H1 (cell line): ENCODE data around the gene GPRASP1. TPM values are rescaled to one million over a fixed set of nuclear protein-coding genes. Genes with fewer than 3 reads are reported as not detected.

Source experiments
- CTCF ChIA-PET: fragments of 300-600 bp; sonication (Branson Sonifier 250); formaldehyde crosslinking; loops from one replicate; lab custom pipeline; 2021; ENCODE audit not compliant: partially characterized antibody; lab: Charles Lee
- POLR2A ChIA-PET: fragments of 300-600 bp; sonication (Branson Sonifier 250); formaldehyde crosslinking; loops from one replicate; lab custom pipeline; 2021; ENCODE audit warnings: inconsistent platforms; ENCODE audit not compliant: partially characterized antibody; lab: Charles Lee
- DNase-seq, 2 experiments: peaks; one replicate each; pipeline versions ENCODE4 v3.0.0 to v3.0.0-alpha.2; 2010 to 2022; ENCODE audit warnings: low spot score in 2 of 2, low read depth in 1 of 2, mixed read lengths in 1 of 2
- FAIRE-seq: peaks from 2 replicates; lab custom pipeline; 2011; peaks lifted over from hg19 to GRCh38; lab: Jason Lieb, UNC
- H2AFZ ChIP-seq: 2 replicates; pipeline ENCODE4 v1.8.1; 2012; ENCODE audit warnings: low read length, inconsistent platforms
- H2AK5ac ChIP-seq: 2 replicates; pipeline ENCODE4 v1.6.1; 2013; ENCODE audit warnings: low read depth, low read length
- H2BK120ac ChIP-seq: replicated peaks from 2 replicates; pipeline ENCODE3; 2013; ENCODE audit warnings: low read depth, low read length, inconsistent platforms
- H2BK12ac ChIP-seq: 2 replicates; pipeline ENCODE4 v1.6.1; 2013; ENCODE audit warnings: low read depth, low read length
- H2BK15ac ChIP-seq: 2 replicates; pipeline ENCODE4 v1.6.1; 2013; ENCODE audit warnings: low read length
- H2BK20ac ChIP-seq: 2 replicates; pipeline ENCODE4 v1.6.1; 2013; ENCODE audit warnings: low read length
- H2BK5ac ChIP-seq: 2 replicates; pipeline ENCODE4 v1.6.1; 2013; ENCODE audit warnings: low read depth, low read length
- H3K14ac ChIP-seq: 2 replicates; pipeline ENCODE4 v1.6.1; 2013; ENCODE audit warnings: inconsistent platforms; ENCODE audit not compliant: insufficient read length
- H3K18ac ChIP-seq: 2 replicates; pipeline ENCODE4 v1.6.1; 2013; ENCODE audit warnings: low read length; ENCODE audit errors: extremely low read depth
- H3K23ac ChIP-seq: 2 replicates; pipeline ENCODE4 v1.6.1; 2013; ENCODE audit warnings: inconsistent platforms; ENCODE audit not compliant: insufficient read length
- H3K23me2 ChIP-seq: 2 replicates; pipeline ENCODE4 v1.6.1; 2013; ENCODE audit warnings: low read depth, low read length
- H3K27ac ChIP-seq: 2 replicates; pipeline ENCODE4 v1.6.1; 2011; ENCODE audit warnings: low read depth, low read length, inconsistent platforms
- H3K27me3 ChIP-seq, 4 experiments: replicated peaks in 1 of 4; 1 replicate in 1 of 4; 2 replicates in 3 of 4; pipeline versions ENCODE4 v1.6.1 to v1.8.1; 2011 to 2013; ENCODE audit warnings: low read length in 3 of 4, mild to moderate bottlenecking in 3 of 4, inconsistent platforms in 2 of 4, mixed read lengths in 2 of 4, moderate library complexity in 1 of 4; ENCODE audit not compliant: control insufficient read depth in 3 of 4, insufficient read depth in 3 of 4; ENCODE audit errors: extremely low read depth in 1 of 4
- H3K36me3 ChIP-seq, 4 experiments: 2 replicates each; pipeline versions ENCODE4 v1.6.1 to v1.8.1; 2011 to 2013; ENCODE audit warnings: mild to moderate bottlenecking in 4 of 4, low read length in 3 of 4, moderate library complexity in 2 of 4, control low read depth in 1 of 4, inconsistent platforms in 1 of 4; ENCODE audit not compliant: insufficient read depth in 4 of 4, control insufficient read depth in 2 of 4
- H3K4ac ChIP-seq: replicated peaks from 2 replicates; pipeline ENCODE3; 2013; ENCODE audit warnings: low read length, low read depth, mixed read lengths, inconsistent platforms; ENCODE audit not compliant: insufficient read length
- H3K4me1 ChIP-seq, 4 experiments: replicated peaks in 1 of 4; 1 replicate in 1 of 4; 2 replicates in 3 of 4; pipeline versions ENCODE4 v1.6.1 to v1.8.1; 2011 to 2013; ENCODE audit warnings: low read length in 3 of 4, inconsistent platforms in 2 of 4, mixed read lengths in 1 of 4; ENCODE audit not compliant: insufficient read depth in 4 of 4, control insufficient read depth in 3 of 4
- H3K4me2 ChIP-seq, 2 experiments: 2 replicates each; pipeline versions ENCODE4 v1.6.1 to v1.8.1; 2011 to 2013; ENCODE audit warnings: low read depth in 2 of 2, low read length in 2 of 2, control low read depth in 1 of 2, inconsistent platforms in 1 of 2, mild to moderate bottlenecking in 1 of 2; ENCODE audit not compliant: insufficient read depth in 1 of 2
- H3K4me3 ChIP-seq, 4 experiments: fragments of 200-600, 300-600 bp in 1 of 4; sonication (generic), shearing (Covaris generic), sonication (Bioruptor Twin) in 1 of 4; 2 replicates each; pipeline versions ENCODE4 v1.5.1 to v1.8.1; 2011 to 2016; ENCODE audit warnings: low read length in 4 of 4, low read depth in 3 of 4, control low read depth in 2 of 4, inconsistent platforms in 2 of 4, mild to moderate bottlenecking in 2 of 4, mixed read lengths in 1 of 4, moderate library complexity in 1 of 4; ENCODE audit not compliant: insufficient read depth in 2 of 4; ENCODE audit errors: extremely low read depth in 1 of 4
- H3K56ac ChIP-seq: replicated peaks from 2 replicates; pipeline ENCODE3; 2013; ENCODE audit warnings: low read depth, mild to moderate bottlenecking, mixed read lengths, low read length, inconsistent platforms; ENCODE audit not compliant: insufficient read length
- H3K79me1 ChIP-seq: 2 replicates; pipeline ENCODE4 v1.6.1; 2013; ENCODE audit warnings: low read depth, low read length, control low read depth
- H3K79me2 ChIP-seq, 2 experiments: 2 replicates each; pipeline versions ENCODE4 v1.6.1 to v1.8.1; 2012 to 2013; ENCODE audit warnings: low read length in 2 of 2, mild to moderate bottlenecking in 2 of 2, inconsistent platforms in 1 of 2; ENCODE audit not compliant: insufficient read depth in 2 of 2, control insufficient read depth in 1 of 2
- H3K9ac ChIP-seq, 4 experiments: replicated peaks in 1 of 4; 1 replicate in 1 of 4; 2 replicates in 3 of 4; pipeline versions ENCODE4 v1.6.1 to v1.8.1; 2011 to 2013; ENCODE audit warnings: low read depth in 3 of 4, low read length in 3 of 4, control low read depth in 2 of 4, mild to moderate bottlenecking in 2 of 4, moderate library complexity in 2 of 4, inconsistent platforms in 1 of 4; ENCODE audit errors: extremely low read depth in 1 of 4
- H3K9me3 ChIP-seq, 2 experiments: 2 replicates each; pipeline versions ENCODE4 v1.6.1 to v1.8.1; 2012 to 2013; ENCODE audit warnings: mild to moderate bottlenecking in 2 of 2, moderate library complexity in 2 of 2, control low read depth in 1 of 2, inconsistent platforms in 1 of 2, low read depth in 1 of 2, low read length in 1 of 2, mixed read lengths in 1 of 2; ENCODE audit not compliant: insufficient read depth in 2 of 2
- H4K20me1 ChIP-seq, 2 experiments: replicated peaks in 1 of 2; 2 replicates each; pipeline versions ENCODE3 to v1.8.1; 2011 to 2013; ENCODE audit warnings: inconsistent platforms in 2 of 2, low read length in 2 of 2, mild to moderate bottlenecking in 1 of 2; ENCODE audit not compliant: insufficient read depth in 2 of 2, control insufficient read depth in 1 of 2
- H4K5ac ChIP-seq: 2 replicates; pipeline ENCODE4 v1.6.1; 2013; ENCODE audit warnings: low read length, low read depth, mixed read lengths, inconsistent platforms; ENCODE audit not compliant: insufficient read length
- H4K8ac ChIP-seq: 2 replicates; pipeline ENCODE4 v1.8.0; 2013; ENCODE audit warnings: mild to moderate bottlenecking, moderate library complexity, low read length, inconsistent platforms; ENCODE audit not compliant: insufficient read depth; ENCODE audit errors: extremely low read depth
- H4K91ac ChIP-seq: replicated peaks from 2 replicates; pipeline ENCODE3; 2013; ENCODE audit warnings: low read length, mixed read lengths, inconsistent platforms; ENCODE audit not compliant: insufficient read length
- ATF2 ChIP-seq: IDR thresholded peaks from 2 replicates; pipeline ENCODE4 v1.6.1; 2012; ENCODE audit warnings: low read length, inconsistent platforms
- CEBPB ChIP-seq: IDR thresholded peaks from 2 replicates; pipeline ENCODE4 v1.6.1; 2012; ENCODE audit warnings: low read depth, low read length
- FOSL1 ChIP-seq: IDR thresholded peaks from 2 replicates; pipeline ENCODE4 v1.6.1; 2011; ENCODE audit warnings: mild to moderate bottlenecking, low read depth, low read length, moderate library complexity; ENCODE audit not compliant: insufficient read depth
- GTF2F1 ChIP-seq: IDR thresholded peaks from 2 replicates; pipeline ENCODE4 v1.6.1; 2012; ENCODE audit warnings: low read depth, low read length, improper control_type of control experiment, borderline replicate concordance
- JUN ChIP-seq: IDR thresholded peaks from 2 replicates; pipeline ENCODE4 v1.6.1; 2011; ENCODE audit warnings: low read depth, mild to moderate bottlenecking, improper control_type of control experiment, low read length
- JUND ChIP-seq: IDR thresholded peaks from 2 replicates; pipeline ENCODE4 v1.6.1; 2011; ENCODE audit warnings: mild to moderate bottlenecking, improper control_type of control experiment, low read length
- KDM1A ChIP-seq: fragments of 200-600, 300-600 bp; sonication (generic); IDR thresholded peaks from 2 replicates; pipeline ENCODE4 v1.7.1; 2016; ENCODE audit warnings: mild to moderate bottlenecking, low read length, borderline replicate concordance
- NANOG ChIP-seq: IDR thresholded peaks from 2 replicates; pipeline ENCODE4 v1.6.1; 2011; ENCODE audit warnings: low read length, low read depth, mild to moderate bottlenecking, inconsistent platforms; ENCODE audit not compliant: insufficient read depth, poor library complexity, severe bottlenecking
- POU5F1 ChIP-seq: IDR thresholded peaks from 2 replicates; pipeline ENCODE4 v1.6.1; 2011; ENCODE audit warnings: low read depth, mild to moderate bottlenecking, low read length, moderate library complexity
- RBBP5 ChIP-seq: IDR thresholded peaks from 2 replicates; pipeline ENCODE4 v1.7.1; 2012; ENCODE audit warnings: low read depth, mild to moderate bottlenecking, inconsistent platforms, low read length, moderate library complexity, borderline replicate concordance
- SP2 ChIP-seq: IDR thresholded peaks from 2 replicates; pipeline ENCODE4 v1.6.1; 2012; ENCODE audit warnings: mild to moderate bottlenecking, low read length, inconsistent platforms
- SP4 ChIP-seq: IDR thresholded peaks from 2 replicates; pipeline ENCODE4 v1.6.1; 2012; ENCODE audit warnings: low read length, inconsistent platforms
- TCF12 ChIP-seq: IDR thresholded peaks from 2 replicates; pipeline ENCODE4 v1.6.1; 2011; ENCODE audit warnings: low read depth, mild to moderate bottlenecking, low read length
- ZNF274 ChIP-seq: IDR thresholded peaks from 2 replicates; pipeline ENCODE4 v1.7.0; 2012; ENCODE audit warnings: low read length, borderline replicate concordance; ENCODE audit errors: extremely low read depth
- WGBS, 2 experiments: shearing (Covaris generic) in 1 of 2; methylation state at CpG; one replicate each; pipeline versions ENCODE4 v1.1.6 to v1.1.7; 2013 to 2015; ENCODE audit warnings: low lambda C conversion rate in 2 of 2, mixed read lengths in 2 of 2, inconsistent platforms in 1 of 2, low coverage in 1 of 2, missing lambda C conversion rate in 1 of 2; ENCODE audit not compliant: insufficient replicate concordance in 2 of 2, insufficient coverage in 1 of 2, insufficient read length in 1 of 2; ENCODE audit errors: extremely low coverage in 1 of 2, missing lambda C conversion rate in 1 of 2; 5-methylcytosine and 5-hydroxymethylcytosine counted together
- polyA plus RNA-seq, 7 experiments: library from polyadenylated mRNA; depleted of rRNA in 3 of 7; stranded (reverse) in 5 of 7; unstranded in 2 of 7; fragments of >200 nt in 5 of 7; fragments of 200-250 nt in 2 of 7; gene quantifications; 1 replicate in 5 of 7; 2 replicates in 1 of 7; 4 replicates in 1 of 7; pipeline versions ENCODE4 v1.2.1 to v1.2.3, GENCODE V29; 2011 to 2013; ENCODE audit warnings: missing spikeins in 2 of 7, mixed read lengths in 2 of 7
- total RNA-seq: library from RNA; stranded (reverse); fragmentation: NEBNext Ultra II Directional; extraction: Animal tissue kit (Norgen Biotek cat#: 25700); gene quantifications from 2 replicates; pipeline ENCODE4 v1.2.1, GENCODE V29; 2021

GPRASP1 gene
- total and polyA plus RNA-seq, 2 of the 8 experiments (the other 6 are each of a cell fraction or from before 2014, with no cell fraction given): 0.65 to 2.0 TPM

DNA sequence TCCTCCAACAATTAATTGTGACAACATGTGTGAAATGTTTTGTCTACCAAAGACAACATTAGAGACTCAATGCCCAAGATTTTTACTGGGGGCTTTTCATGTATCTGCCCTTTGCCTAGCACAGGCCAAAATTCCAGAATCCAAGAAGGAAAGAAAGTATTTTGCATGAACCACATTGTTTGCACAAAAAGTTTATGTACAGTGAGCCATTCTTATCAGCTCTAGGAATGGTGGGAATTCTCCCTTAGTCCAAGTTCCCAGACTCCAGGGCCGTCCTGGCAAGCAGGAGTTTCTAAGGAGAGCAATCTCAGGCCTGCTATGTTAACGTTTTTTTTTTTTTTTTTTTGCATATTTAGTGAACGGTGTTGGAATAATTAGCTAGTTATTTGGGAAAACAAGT, 21.6 kb downstream of the GPRASP1 start:
- Histone ChIP-seq H3K79me2 (no peaks in the 10 kb centered on the region), H3K4me1 (peaks cover 0 to 2% (median 0%) of the 10 kb centered on the region in 4 experiments; a peak in 1 of 7 replicates), H3K9me3 (no peaks in the 10 kb centered on the region), H2BK120ac (no peak overlapping the region), H3K27me3 (no peaks in the 10 kb centered on the region), H4K8ac (no peak overlapping the region), H2AFZ (no peak overlapping the region), H4K5ac (no peak overlapping the region), H3K79me1 (no peaks in the 10 kb centered on the region), H3K4me3 (no peak overlapping the region), H3K36me3 (no peaks in the 10 kb centered on the region), H3K23me2 (no peaks in the 10 kb centered on the region), H3K18ac (no peak overlapping the region), H3K9ac (no peak overlapping the region), H4K20me1 (no peaks in the 10 kb centered on the region), H2BK5ac (no peak overlapping the region), H2BK12ac (no peak overlapping the region), H2AK5ac (no peak overlapping the region), H4K91ac (no peak overlapping the region), H3K56ac (no peak overlapping the region), H3K14ac (no peak overlapping the region), H2BK20ac (no peak overlapping the region), H3K4ac (no peak overlapping the region), H3K23ac (no peak overlapping the region), H3K27ac (no peak overlapping the region), H3K4me2 (no peak overlapping the region), H2BK15ac (no peak overlapping the region)
- no peak for FAIRE-seq
- DNase-seq: no peak
- 100% methylated on average over 1 of the region's 3 CpGs; no CpG with 5 or more reads in 1 of the 2 experiments for WGBS, 2 experiments
- POLR2A ChIA-PET: interaction anchor here (0.6 kb wide), 1 partner anchor 164 kb away, joined by 4 read pairs; no protein-coding TSS in a partner anchor
- CTCF ChIA-PET: interaction anchor here (0.7 kb wide), 1 partner anchor 15 kb away, joined by 4 read pairs; no protein-coding TSS in a partner anchor
- TF ChIP-seq TCF12: no peak
- no peak for TF ChIP-seq KDM1A
- no peak for TF ChIP-seq CEBPB
- TF ChIP-seq JUN: no peak
- TF ChIP-seq NANOG: no peak
- TF ChIP-seq RBBP5: no peak
- TF ChIP-seq SP2: no peak
- no peak for TF ChIP-seq ZNF274
- TF ChIP-seq JUND: no peak
- no peak for TF ChIP-seq FOSL1
- TF ChIP-seq GTF2F1: no peak
- TF ChIP-seq POU5F1: no peak
- no peak for TF ChIP-seq SP4
- no peak for TF ChIP-seq ATF2
